PFSK-1 (cell line): ENCODE data around the gene ANKH.

Experiments used
- FOXP2 ChIP-seq: optimal IDR thresholded peaks from 2 replicates; pipeline ENCODE3; 2011; ENCODE audit warnings: borderline replicate concordance, control low read depth, inconsistent platforms; ENCODE audit not compliant: insufficient read depth; ENCODE audit errors: extremely low read length, extremely low read depth
- POLR2AphosphoS5 ChIP-seq: IDR thresholded peaks from 2 replicates; pipeline ENCODE4 v1.6.1; 2012; ENCODE audit warnings: low read depth, mild to moderate bottlenecking, control low read depth, low read length, moderate library complexity
- SIN3A ChIP-seq: IDR thresholded peaks from 2 replicates; pipeline ENCODE4 v1.6.1; 2012; ENCODE audit warnings: mild to moderate bottlenecking, low read length, moderate library complexity, borderline replicate concordance; ENCODE audit not compliant: insufficient read depth
- TAF1 ChIP-seq: IDR thresholded peaks from 2 replicates; pipeline ENCODE4 v1.6.1; 2012; ENCODE audit warnings: low read length, control low read depth, borderline replicate concordance; ENCODE audit not compliant: insufficient read depth
- TF ChIP-seq, protein P1 (sequence below), 2 experiments: IDR thresholded peaks; 2 replicates each; pipeline versions ENCODE4 v1.6.1 to v1.8.0; 2011 to 2012; ENCODE audit warnings: low read depth in 2 of 2, low read length in 2 of 2, control low read depth in 1 of 2, inconsistent platforms in 1 of 2, mild to moderate bottlenecking in 1 of 2, moderate library complexity in 1 of 2; ENCODE audit not compliant: insufficient read depth in 1 of 2

The ANKH gene

GRCh38 chr5:14684757-14685156 lies 186.8 kb downstream of the ANKH start:
- TF ChIP-seq, protein P1, sequence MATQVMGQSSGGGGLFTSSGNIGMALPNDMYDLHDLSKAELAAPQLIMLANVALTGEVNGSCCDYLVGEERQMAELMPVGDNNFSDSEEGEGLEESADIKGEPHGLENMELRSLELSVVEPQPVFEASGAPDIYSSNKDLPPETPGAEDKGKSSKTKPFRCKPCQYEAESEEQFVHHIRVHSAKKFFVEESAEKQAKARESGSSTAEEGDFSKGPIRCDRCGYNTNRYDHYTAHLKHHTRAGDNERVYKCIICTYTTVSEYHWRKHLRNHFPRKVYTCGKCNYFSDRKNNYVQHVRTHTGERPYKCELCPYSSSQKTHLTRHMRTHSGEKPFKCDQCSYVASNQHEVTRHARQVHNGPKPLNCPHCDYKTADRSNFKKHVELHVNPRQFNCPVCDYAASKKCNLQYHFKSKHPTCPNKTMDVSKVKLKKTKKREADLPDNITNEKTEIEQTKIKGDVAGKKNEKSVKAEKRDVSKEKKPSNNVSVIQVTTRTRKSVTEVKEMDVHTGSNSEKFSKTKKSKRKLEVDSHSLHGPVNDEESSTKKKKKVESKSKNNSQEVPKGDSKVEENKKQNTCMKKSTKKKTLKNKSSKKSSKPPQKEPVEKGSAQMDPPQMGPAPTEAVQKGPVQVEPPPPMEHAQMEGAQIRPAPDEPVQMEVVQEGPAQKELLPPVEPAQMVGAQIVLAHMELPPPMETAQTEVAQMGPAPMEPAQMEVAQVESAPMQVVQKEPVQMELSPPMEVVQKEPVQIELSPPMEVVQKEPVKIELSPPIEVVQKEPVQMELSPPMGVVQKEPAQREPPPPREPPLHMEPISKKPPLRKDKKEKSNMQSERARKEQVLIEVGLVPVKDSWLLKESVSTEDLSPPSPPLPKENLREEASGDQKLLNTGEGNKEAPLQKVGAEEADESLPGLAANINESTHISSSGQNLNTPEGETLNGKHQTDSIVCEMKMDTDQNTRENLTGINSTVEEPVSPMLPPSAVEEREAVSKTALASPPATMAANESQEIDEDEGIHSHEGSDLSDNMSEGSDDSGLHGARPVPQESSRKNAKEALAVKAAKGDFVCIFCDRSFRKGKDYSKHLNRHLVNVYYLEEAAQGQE (IDR thresholded peaks at IDR 0.05; ENCODE audit: insufficient read depth in 1 of 2, low read depth in 2 of 2, low read length in 2 of 2), result no peak
- TF ChIP-seq FOXP2 (no peak), TAF1 (no peak), POLR2AphosphoS5 (no peak), SIN3A (no peak)

GRCh38 chr5:14683906-14684455 lies 187.6 kb downstream of the ANKH start:
- no peak for TF ChIP-seq SIN3A
- TF ChIP-seq, protein P1 (IDR thresholded peaks at IDR 0.05; ENCODE audit: insufficient read depth in 1 of 2, low read depth in 2 of 2, low read length in 2 of 2), result no peak
- TF ChIP-seq TAF1, result no peak
- TF ChIP-seq FOXP2, result no peak
- no peak for TF ChIP-seq POLR2AphosphoS5

GRCh38 chr5:14681236-14681752 lies 190.3 kb downstream of the ANKH start:
- no peak for TF ChIP-seq TAF1
- no peak for TF ChIP-seq FOXP2
- TF ChIP-seq, protein P1 (IDR thresholded peaks at IDR 0.05; ENCODE audit: insufficient read depth in 1 of 2, low read depth in 2 of 2, low read length in 2 of 2), result no peak
- no peak for TF ChIP-seq POLR2AphosphoS5
- no peak for TF ChIP-seq SIN3A

DNA sequence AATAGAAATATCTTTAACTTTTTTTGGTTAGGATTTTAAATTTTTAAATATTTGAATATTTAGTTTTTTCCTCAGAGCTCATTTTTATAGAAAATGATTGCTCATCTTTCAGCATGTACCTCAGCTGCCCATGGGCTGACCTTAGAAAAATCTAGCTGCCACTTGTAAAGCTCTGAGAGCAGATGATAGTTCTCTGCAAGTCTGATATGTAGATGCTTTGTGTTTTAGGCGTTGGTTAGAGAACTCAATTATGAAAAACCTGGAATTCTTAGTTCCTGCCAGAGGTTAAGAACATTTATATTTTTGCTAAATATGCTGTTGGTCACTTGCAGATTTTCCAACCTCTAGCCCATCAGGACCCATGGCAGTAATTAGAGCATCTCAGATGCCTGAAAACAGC lies 192.0 kb downstream of the ANKH start:
- no peak for TF ChIP-seq POLR2AphosphoS5
- TF ChIP-seq, protein P1 (IDR thresholded peaks at IDR 0.05; ENCODE audit: insufficient read depth in 1 of 2, low read depth in 2 of 2, low read length in 2 of 2), result no peak
- TF ChIP-seq TAF1, result no peak
- no peak for TF ChIP-seq SIN3A
- no peak for TF ChIP-seq FOXP2

- TF ChIP-seq, protein P1 (IDR thresholded peaks at IDR 0.05; ENCODE audit: insufficient read depth in 1 of 2, low read depth in 2 of 2, low read length in 2 of 2), result no peak
- no peak for TF ChIP-seq POLR2AphosphoS5
- no peak for TF ChIP-seq TAF1
- TF ChIP-seq SIN3A, result no peak
- no peak for TF ChIP-seq FOXP2
Measured at GRCh38 chr5:14678773-14679334, 192.7 kb downstream of the ANKH start.
